ENCODE results near the gene METRN. TPM values are rescaled to one million over a fixed set of nuclear protein-coding genes. Genes with fewer than 3 reads are reported as not detected.

The METRN gene
- total and polyA plus RNA-seq, 5 donors from 2014 or later = 4.6 to 24.1 (median 16.6) TPM

- no peak for DNase-seq
- no peak for ATAC-seq (ENCODE audit: low read depth in 2 of 2)
- peaks cover 0 to 20% (median 4%) of the 10 kb centered on the region in 4 donors for H3K4me1 Mint-ChIP-seq
- H3K36me3 ChIP-seq (ENCODE audit: control insufficient read depth, insufficient read depth, low read length) = no peaks in the 10 kb centered on the region
- no peak overlapping the region for H3K4me3 ChIP-seq (ENCODE audit: low read depth, low read length)
- H3K9me3 ChIP-seq (ENCODE audit: control insufficient read depth in 2 of 2, low read length in 2 of 2) = no peaks in the 10 kb centered on the region
- no peak overlapping the region for H3K4me3 Mint-ChIP-seq
- H3K27me3 ChIP-seq (ENCODE audit: control insufficient read depth, insufficient read depth, low read length) = peaks cover 12% of the 10 kb centered on the region
- H3K27ac Mint-ChIP-seq = no peak overlapping the region
- H3K27ac ChIP-seq (ENCODE audit: insufficient read depth, low read length, poor library complexity, severe bottlenecking) = no peak overlapping the region
- H3K9me3 Mint-ChIP-seq = no peaks in the 10 kb centered on the region
- peaks cover 26% of the 10 kb centered on the region for H3K4me1 ChIP-seq (ENCODE audit: control insufficient read depth, insufficient read depth, low read length, poor library complexity, severe bottlenecking)
- H3K36me3 Mint-ChIP-seq = no peaks in the 10 kb centered on the region
- H3K27me3 Mint-ChIP-seq = peaks cover 55% of the 10 kb centered on the region
These were observed 10.2 kb upstream of the METRN start for GRCh38 chr16:704552-705380.

GRCh38 chr16:705431-706188 lies 9.3 kb upstream of the METRN start, which contains the start of gene FBXL16:
FBXL16 (minus strand) TSS chr16:705801; CDS start chr16:697405, 8,396 bp downstream.
- no peak for DNase-seq
- ATAC-seq (ENCODE audit: low read depth in 2 of 2) = no peak
- H3K36me3 Mint-ChIP-seq = no peaks in the 10 kb centered on the region

DNA sequence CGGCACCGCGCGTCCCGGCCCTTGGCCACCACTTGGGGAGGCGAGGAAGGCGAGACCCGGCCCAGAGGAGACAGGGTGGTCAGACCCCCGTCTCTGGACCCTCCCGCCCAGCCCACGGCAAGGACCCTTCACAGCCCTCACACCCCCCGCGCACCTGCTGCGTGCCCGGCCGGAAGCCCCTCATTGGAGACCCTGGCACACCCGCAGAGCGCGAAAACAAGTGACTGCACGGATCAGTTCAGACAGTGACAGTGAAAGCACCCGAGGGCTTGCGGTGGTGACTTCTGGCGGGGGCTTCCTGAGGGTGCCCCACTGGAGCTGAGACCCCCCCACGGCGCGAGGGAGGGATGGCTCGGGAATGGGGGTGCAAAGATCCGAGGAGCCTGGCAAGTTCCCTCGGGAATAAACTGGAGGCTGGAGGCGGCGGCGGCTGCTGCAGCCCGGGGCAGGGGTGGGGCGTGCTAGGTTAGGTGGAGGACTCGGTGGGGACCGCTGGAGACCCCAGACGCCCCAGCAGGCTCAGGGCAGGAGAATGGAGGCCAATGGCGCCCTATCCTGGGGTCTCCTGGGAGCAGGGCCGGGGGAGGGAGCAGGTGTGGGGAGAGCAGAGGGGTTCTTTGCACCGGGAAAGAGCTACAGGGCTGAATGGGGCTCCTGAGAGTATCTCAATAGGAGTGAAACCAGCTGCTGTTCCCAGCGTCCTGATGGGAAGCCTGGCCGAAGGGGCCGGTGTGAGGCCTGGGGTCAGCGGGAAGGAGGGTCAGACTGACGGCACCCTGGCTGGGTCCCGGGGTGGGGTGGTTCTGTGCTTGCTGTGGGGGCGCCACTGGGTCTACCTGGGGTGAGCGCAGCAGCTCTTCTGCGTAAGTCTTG lies 8.5 kb upstream of the METRN start:
- peaks cover 0 to 14% (median 4%) of the 10 kb centered on the region in 4 donors for H3K4me1 Mint-ChIP-seq
- Histone ChIP-seq H3K4me3 (ENCODE audit: low read depth, low read length) (no peak overlapping the region), H3K4me1 (ENCODE audit: control insufficient read depth, insufficient read depth, low read length, poor library complexity, severe bottlenecking) (peaks cover 9% of the 10 kb centered on the region), H3K36me3 (ENCODE audit: control insufficient read depth, insufficient read depth, low read length) (no peaks in the 10 kb centered on the region), H3K9me3 (ENCODE audit: control insufficient read depth in 2 of 2, low read length in 2 of 2) (no peaks in the 10 kb centered on the region), H3K27ac (ENCODE audit: insufficient read depth, low read length, poor library complexity, severe bottlenecking) (no peak overlapping the region), H3K27me3 (ENCODE audit: control insufficient read depth, insufficient read depth, low read length) (peaks cover 12% of the 10 kb centered on the region)
- no peaks in the 10 kb centered on the region for H3K36me3 Mint-ChIP-seq
- H3K27ac Mint-ChIP-seq = no peak overlapping the region
- peak overlapping the region in 3 of 4 donors; percentile 21 to 41 (median 26) for H3K4me3 Mint-ChIP-seq
- no peaks in the 10 kb centered on the region for H3K9me3 Mint-ChIP-seq
- peaks cover 64% of the 10 kb centered on the region for H3K27me3 Mint-ChIP-seq
- DNase-seq (no peak), ATAC-seq (ENCODE audit: low read depth in 2 of 2) (no peak)

More at GRCh38 chr16:705431-706188, 9.3 kb upstream of the METRN start, which contains the start of gene FBXL16:
- Histone ChIP-seq H3K9me3 (ENCODE audit: control insufficient read depth in 2 of 2, low read length in 2 of 2) (no peaks in the 10 kb centered on the region), H3K27me3 (ENCODE audit: control insufficient read depth, insufficient read depth, low read length) (peaks cover 12% of the 10 kb centered on the region), H3K36me3 (ENCODE audit: control insufficient read depth, insufficient read depth, low read length) (no peaks in the 10 kb centered on the region), H3K4me3 (ENCODE audit: low read depth, low read length) (no peak within 1 kb of the TSS), H3K4me1 (ENCODE audit: control insufficient read depth, insufficient read depth, low read length, poor library complexity, severe bottlenecking) (peaks cover 17% of the 10 kb centered on the region), H3K27ac (ENCODE audit: insufficient read depth, low read length, poor library complexity, severe bottlenecking) (no peak within 1 kb of the TSS)
- no peaks in the 10 kb centered on the region for H3K9me3 Mint-ChIP-seq
- H3K27ac Mint-ChIP-seq = no peak within 1 kb of the TSS
- H3K4me3 Mint-ChIP-seq = peak within 1 kb of the TSS in 3 of 4 donors; percentile 21 to 41 (median 26)
- H3K4me1 Mint-ChIP-seq = peaks cover 0 to 17% (median 4%) of the 10 kb centered on the region in 4 donors
- peaks cover 59% of the 10 kb centered on the region for H3K27me3 Mint-ChIP-seq

- Histone ChIP-seq H3K27me3 (ENCODE audit: control insufficient read depth, insufficient read depth, low read length) (peaks cover 10% of the 10 kb centered on the region), H3K36me3 (ENCODE audit: control insufficient read depth, insufficient read depth, low read length) (no peaks in the 10 kb centered on the region), H3K4me3 (ENCODE audit: low read depth, low read length) (no peak overlapping the region), H3K9me3 (ENCODE audit: control insufficient read depth in 2 of 2, low read length in 2 of 2) (no peaks in the 10 kb centered on the region), H3K27ac (ENCODE audit: insufficient read depth, low read length, poor library complexity, severe bottlenecking) (no peak overlapping the region), H3K4me1 (ENCODE audit: control insufficient read depth, insufficient read depth, low read length, poor library complexity, severe bottlenecking) (peaks cover 9% of the 10 kb centered on the region)
- H3K36me3 Mint-ChIP-seq = no peaks in the 10 kb centered on the region
- no peak overlapping the region for H3K27ac Mint-ChIP-seq
- ATAC-seq (ENCODE audit: low read depth in 2 of 2) (no peak), DNase-seq (no peak)
- H3K9me3 Mint-ChIP-seq = no peaks in the 10 kb centered on the region
- peaks cover 60% of the 10 kb centered on the region for H3K27me3 Mint-ChIP-seq
- peaks cover 0 to 11% (median 4%) of the 10 kb centered on the region in 4 donors for H3K4me1 Mint-ChIP-seq
- peak overlapping the region in 3 of 4 donors; percentile 21 to 41 (median 32) for H3K4me3 Mint-ChIP-seq
These were observed 7.8 kb upstream of the METRN start for GRCh38 chr16:707062-707538.

- DNase-seq = no peak
- Histone ChIP-seq H3K4me1 (ENCODE audit: control insufficient read depth, insufficient read depth, low read length, poor library complexity, severe bottlenecking) (peaks cover 9% of the 10 kb centered on the region), H3K9me3 (ENCODE audit: control insufficient read depth in 2 of 2, low read length in 2 of 2) (no peaks in the 10 kb centered on the region), H3K36me3 (ENCODE audit: control insufficient read depth, insufficient read depth, low read length) (no peaks in the 10 kb centered on the region), H3K27ac (ENCODE audit: insufficient read depth, low read length, poor library complexity, severe bottlenecking) (no peak overlapping the region), H3K27me3 (ENCODE audit: control insufficient read depth, insufficient read depth, low read length) (peaks cover 7% of the 10 kb centered on the region), H3K4me3 (ENCODE audit: low read depth, low read length) (no peak overlapping the region)
- H3K9me3 Mint-ChIP-seq = no peaks in the 10 kb centered on the region
- peaks cover 51% of the 10 kb centered on the region for H3K27me3 Mint-ChIP-seq
- H3K4me1 Mint-ChIP-seq = peaks cover 0 to 7% (median 2%) of the 10 kb centered on the region in 4 donors
- ATAC-seq (ENCODE audit: low read depth in 2 of 2) = no peak
- no peak overlapping the region for H3K27ac Mint-ChIP-seq
- no peak overlapping the region for H3K4me3 Mint-ChIP-seq
- no peaks in the 10 kb centered on the region for H3K36me3 Mint-ChIP-seq
These were observed 6.9 kb upstream of the METRN start for GRCh38 chr16:708019-708418.

- Histone ChIP-seq H3K27me3 (ENCODE audit: control insufficient read depth, insufficient read depth, low read length) (peaks cover 7% of the 10 kb centered on the region), H3K4me3 (ENCODE audit: low read depth, low read length) (no peak overlapping the region), H3K36me3 (ENCODE audit: control insufficient read depth, insufficient read depth, low read length) (no peaks in the 10 kb centered on the region), H3K4me1 (ENCODE audit: control insufficient read depth, insufficient read depth, low read length, poor library complexity, severe bottlenecking) (peaks cover 9% of the 10 kb centered on the region), H3K27ac (ENCODE audit: insufficient read depth, low read length, poor library complexity, severe bottlenecking) (no peak overlapping the region), H3K9me3 (ENCODE audit: control insufficient read depth in 2 of 2, low read length in 2 of 2) (no peaks in the 10 kb centered on the region)
- no peak overlapping the region for H3K4me3 Mint-ChIP-seq
- H3K9me3 Mint-ChIP-seq = no peaks in the 10 kb centered on the region
- H3K4me1 Mint-ChIP-seq = peaks cover 0 to 10% (median 2%) of the 10 kb centered on the region in 4 donors
- no peaks in the 10 kb centered on the region for H3K36me3 Mint-ChIP-seq
- H3K27ac Mint-ChIP-seq = no peak overlapping the region
- ATAC-seq (ENCODE audit: low read depth in 2 of 2) = no peak
- DNase-seq = no peak
- peaks cover 48% of the 10 kb centered on the region for H3K27me3 Mint-ChIP-seq
These were observed 6.0 kb upstream of the METRN start for GRCh38 chr16:708959-709358.
